HuH-7 (cell line): ENCODE data around the gene KCNMA1.
"Not testable (repeated sequence)": the region's sequence is repeated elsewhere in the genome, so short reads cannot be mapped to it uniquely, and the experiment has no call there.

ENCODE experiments used
- DNase-seq: peaks from one replicate; pipeline ENCODE4 v3.0.0; 2011; ENCODE audit warnings: low spot score

KCNMA1 gene

DNA sequence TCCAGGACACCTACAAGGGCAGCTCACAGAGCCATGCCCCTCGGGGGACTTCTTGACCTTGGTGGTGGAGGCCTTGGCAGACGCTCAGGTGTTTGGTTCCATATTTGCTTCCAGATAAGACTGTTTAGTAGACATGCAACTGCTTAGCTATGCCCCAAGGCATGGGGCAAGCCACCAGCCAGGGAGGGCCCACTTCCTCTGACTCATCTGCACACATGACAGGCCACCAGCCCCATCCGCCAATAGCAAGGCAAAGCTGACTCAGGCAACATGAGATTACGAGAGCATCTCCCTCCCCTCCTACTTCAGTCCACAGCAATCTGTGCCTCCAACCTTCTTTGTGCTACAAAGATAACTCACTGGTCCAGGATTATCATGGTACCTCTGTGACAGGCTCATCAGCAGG lies 54.9 kb downstream of the KCNMA1 start:
- DNase-seq = no peak

DNA sequence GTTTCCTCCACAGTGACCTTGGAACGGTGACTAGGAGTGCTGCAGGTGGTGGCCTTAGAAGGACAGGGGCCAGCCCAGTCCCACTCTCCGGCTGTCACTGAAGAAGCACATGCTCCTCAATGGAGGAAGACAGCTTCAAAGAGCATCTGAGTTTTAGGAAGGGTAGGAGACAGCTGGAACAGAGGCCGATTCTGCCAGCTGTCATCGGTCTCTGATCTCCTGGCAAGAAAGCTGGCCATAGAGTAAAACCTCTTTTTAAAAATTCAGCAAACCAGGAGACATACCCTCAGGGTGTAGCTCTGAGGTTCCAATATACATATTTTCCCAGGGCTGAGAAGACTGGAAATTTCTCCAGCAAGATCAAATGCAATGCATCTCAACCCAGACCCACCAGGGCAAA lies 55.9 kb downstream of the KCNMA1 start:
- no peak for DNase-seq

DNA sequence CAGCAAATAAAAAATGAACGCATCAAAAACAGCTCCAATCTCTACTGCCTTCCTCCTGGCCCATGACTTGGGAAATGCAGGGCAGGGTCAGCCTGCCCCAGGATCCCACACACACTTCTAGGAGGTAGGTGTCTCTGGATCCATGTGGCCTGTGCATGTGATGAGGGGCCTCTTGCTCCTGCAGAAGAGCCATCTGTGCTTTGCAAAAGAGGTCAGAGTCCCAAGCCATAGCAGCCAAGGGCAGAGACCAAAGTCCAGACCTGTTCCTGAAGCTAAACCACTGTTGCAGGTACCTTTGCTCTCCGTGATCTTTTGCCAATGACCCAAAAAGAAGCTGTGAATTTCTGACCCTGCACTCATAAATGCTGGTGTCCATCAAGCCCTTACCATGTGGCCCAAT lies 57.1 kb downstream of the KCNMA1 start:
- DNase-seq = no peak

DNA sequence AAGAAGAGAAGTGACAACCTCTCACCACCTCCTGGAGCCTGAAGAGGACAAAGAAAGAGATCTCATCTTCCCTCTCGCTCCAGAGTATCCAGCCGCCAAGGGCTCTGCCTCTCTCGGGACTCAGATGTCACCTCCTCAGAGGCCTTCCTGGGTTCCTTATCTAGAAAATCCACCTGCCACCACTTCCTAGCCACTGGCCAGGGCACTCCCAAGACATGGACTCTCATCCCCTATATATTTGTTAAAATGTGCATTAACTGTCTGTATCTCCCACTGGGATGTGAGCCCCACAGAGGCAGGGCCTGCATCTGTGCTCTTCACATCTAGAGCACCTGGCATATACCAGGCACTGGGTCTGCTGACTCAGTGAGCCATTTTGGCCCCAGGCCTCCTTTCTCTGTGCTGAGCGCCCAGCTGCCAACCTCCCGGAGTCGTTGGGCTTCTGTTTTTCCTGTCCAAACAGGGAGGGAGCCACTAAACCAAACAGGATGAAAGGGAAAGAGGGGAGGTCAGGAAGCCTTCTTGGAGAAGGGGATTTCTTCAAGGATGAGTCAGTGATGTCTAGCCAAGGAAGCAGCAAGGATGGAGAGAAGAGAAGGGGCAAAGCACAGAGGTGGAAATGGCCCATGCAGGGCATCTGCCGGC lies 58.9 kb downstream of the KCNMA1 start:
- no peak for DNase-seq

- no peak for DNase-seq
Observed at GRCh38 chr10:77577666-77578229, 59.9 kb downstream of the KCNMA1 start.

DNA sequence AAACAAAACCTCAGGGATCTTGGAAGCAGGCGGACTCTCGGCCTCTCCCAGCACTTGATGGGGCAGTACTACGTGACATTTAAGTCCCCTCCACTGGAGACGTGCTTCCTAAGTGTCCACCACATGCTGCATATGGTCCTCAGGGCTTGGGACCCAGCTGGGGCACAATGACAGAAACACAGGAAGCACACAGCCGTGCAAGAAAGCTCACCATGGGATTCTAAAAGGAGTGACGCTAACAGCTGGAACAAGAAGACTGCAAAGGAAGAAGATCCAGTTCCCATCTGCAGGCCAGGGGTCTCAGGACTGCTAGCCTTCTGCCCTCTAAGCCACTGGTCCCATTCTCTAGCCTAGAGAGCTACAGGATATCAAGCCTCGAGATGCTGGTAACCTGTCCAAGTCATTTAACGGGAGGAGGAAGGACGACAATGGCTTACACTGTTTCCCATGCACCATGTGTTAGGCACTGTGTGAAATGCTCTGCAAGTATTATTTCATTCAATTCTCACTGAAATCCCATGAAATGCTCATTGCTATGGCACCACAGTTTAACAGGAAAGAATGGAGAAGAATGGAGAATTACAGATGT lies 61.1 kb downstream of the KCNMA1 start:
- DNase-seq = no peak

DNA sequence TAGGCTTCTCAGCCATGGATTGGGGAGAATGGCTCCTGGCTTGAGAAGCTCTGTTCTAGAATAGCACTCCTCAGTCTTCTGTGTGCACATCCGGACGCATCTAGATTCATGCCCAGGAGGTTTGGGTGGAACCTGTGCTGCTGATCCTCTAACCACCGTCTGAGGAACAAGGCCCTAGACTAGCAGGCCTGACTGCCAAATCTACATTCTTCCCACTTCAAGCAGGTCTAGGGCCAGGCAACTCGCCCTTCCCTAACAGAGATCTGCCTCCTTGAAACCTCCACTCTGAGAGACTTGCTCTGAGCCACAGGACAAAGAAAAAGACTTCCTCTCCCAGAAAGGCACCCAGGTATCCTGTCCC lies 61.6 kb downstream of the KCNMA1 start:
- no peak for DNase-seq

GRCh38 chr10:77575271-77576006 lies 62.2 kb downstream of the KCNMA1 start:
- no peak for DNase-seq

- DNase-seq = no peak
Observed at GRCh38 chr10:77574438-77574837, 63.2 kb downstream of the KCNMA1 start.

- DNase-seq = not testable (repeated sequence)
Observed at GRCh38 chr10:77572520-77572919, 65.1 kb downstream of the KCNMA1 start.

- DNase-seq = no peak
Observed at GRCh38 chr10:77571490-77571889, 66.1 kb downstream of the KCNMA1 start.

GRCh38 chr10:77566914-77567566 lies 70.6 kb downstream of the KCNMA1 start:
- DNase-seq = no peak

GRCh38 chr10:77566236-77566635 lies 71.4 kb downstream of the KCNMA1 start:
- DNase-seq = no peak

- DNase-seq = no peak
Observed at GRCh38 chr10:77565590-77566023, 72.0 kb downstream of the KCNMA1 start.

DNA sequence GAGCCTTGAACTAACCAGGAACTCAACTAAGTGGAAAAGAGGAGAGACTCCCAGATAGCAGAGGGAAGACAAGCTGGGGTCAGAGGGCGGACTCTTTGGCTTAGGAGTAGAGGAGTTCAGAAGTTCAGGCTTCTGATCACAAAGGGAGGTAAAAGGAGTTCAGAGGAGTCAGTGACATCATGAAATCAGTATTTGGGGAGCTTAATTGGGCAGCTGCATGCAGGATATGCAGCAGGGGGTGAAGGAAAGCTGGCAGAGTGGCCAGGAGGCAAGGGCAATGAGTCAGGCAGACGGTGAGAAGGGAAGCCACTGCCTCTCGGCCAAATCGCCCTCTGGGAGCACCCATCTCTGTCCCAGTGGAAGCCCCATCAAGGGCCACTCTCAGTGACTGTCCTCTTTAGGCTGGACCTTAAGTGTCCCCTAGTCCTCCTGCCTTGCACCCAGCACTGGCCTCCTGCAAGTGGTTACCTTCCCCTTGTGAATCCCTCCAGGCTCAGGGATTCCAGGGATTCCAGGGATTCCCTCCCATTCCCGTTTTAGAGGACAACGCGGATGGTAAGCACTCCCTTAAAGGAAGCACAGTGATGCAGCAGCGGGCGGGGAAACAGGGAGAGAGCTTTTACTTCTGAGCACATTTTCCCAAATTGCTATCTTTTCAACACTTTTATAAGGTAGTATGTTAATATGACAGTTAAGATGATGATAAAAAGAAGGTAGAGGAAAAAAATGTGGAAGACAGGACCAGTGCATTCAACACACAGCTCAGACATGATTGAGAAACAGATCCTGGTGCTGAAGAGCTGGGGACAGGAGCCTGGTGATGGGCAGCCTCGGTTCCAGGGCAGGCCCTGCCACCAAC lies 72.6 kb downstream of the KCNMA1 start:
- no peak for DNase-seq

GRCh38 chr10:77563638-77564270 lies 73.9 kb downstream of the KCNMA1 start:
- no peak for DNase-seq

GRCh38 chr10:77562742-77563141 lies 74.9 kb downstream of the KCNMA1 start:
- no peak for DNase-seq

GRCh38 chr10:77561991-77562390 lies 75.6 kb downstream of the KCNMA1 start:
- no peak for DNase-seq

DNA sequence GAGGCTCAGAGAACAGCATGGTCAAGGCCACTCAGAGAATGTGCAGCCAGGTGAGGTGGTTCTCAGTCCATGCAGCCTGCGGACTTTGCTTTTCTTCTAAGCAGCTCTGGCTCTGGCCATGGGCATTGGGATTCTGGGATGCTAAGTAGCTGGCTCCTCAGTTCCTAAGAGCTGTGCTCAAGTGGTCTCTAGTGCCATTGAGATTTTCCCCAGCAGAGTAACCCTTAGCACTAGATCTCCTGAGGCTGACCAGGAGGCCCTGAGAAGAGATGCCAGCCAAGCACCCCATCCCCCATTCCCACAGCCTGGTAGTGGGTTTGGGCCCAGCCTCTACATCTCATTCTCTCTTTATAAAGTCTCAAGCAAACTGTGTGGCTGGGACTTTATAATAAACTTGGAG lies 77.1 kb downstream of the KCNMA1 start:
- DNase-seq = no peak

DNA sequence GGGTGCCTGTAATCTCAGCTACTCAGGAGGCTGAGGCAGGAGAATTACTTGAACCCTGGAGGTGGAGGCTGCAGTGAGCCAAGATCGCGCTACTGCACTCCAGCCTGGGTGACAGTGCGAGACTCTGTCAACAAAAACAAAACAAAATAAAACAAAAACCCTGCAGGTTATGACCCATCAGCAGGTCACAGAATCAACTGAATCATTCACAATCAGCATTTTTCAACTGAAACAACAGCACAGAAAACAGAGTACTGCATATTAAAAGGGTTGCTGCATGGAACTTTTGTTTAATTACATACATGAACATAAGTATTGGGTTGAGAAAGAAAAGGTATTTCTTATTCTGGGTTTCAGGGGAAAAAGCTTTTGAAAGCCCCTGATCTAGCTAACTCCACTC lies 77.6 kb downstream of the KCNMA1 start:
- no peak for DNase-seq

- DNase-seq = no peak
Observed at GRCh38 chr10:77556990-77557601, 80.5 kb downstream of the KCNMA1 start.
